Naive thymus-derived CD4-positive, alpha-beta T cell (primary cell): ENCODE data around the gene CDH23. TPM values are rescaled to one million over a fixed set of nuclear protein-coding genes. Genes with fewer than 3 reads are reported as not detected.

Experiments used
- ATAC-seq: fragments of 150-1000 bp; cut with Tn5 transposase; 2 replicates; pipeline ENCODE4 v1.10.0; 2021; ENCODE audit warnings: mild to moderate bottlenecking, moderate library complexity
- CTCF ChIA-PET: fragments of 350-600 bp; sonication (Branson Sonifier 250); formaldehyde crosslinking; loops from one replicate; lab custom pipeline; 2021; ENCODE audit warnings: antibody characterized with exemption; lab: Charles Lee
- POLR2A ChIA-PET: fragments of 350-600 bp; sonication (Branson Sonifier 250); formaldehyde crosslinking; loops from one replicate; lab custom pipeline; 2021; ENCODE audit warnings: antibody characterized with exemption, inconsistent platforms; lab: Charles Lee
- DNase-seq, 9 donors: peaks; one replicate each; pipeline versions ENCODE4 v3.0.0 to v3.0.0-alpha.2; 2020 to 2022; ENCODE audit warnings: mixed read lengths in 1 of 9
- H3K27ac ChIP-seq: one replicate; pipeline ENCODE4 v1.7.0; 2013; ENCODE audit warnings: mild to moderate bottlenecking, low read depth, low read length, moderate library complexity
- H3K27me3 ChIP-seq, 2 donors: one replicate each; pipeline ENCODE4 v1.7.0; 2013; ENCODE audit warnings: low read length in 2 of 2, mild to moderate bottlenecking in 2 of 2, moderate library complexity in 2 of 2; ENCODE audit not compliant: control insufficient read depth in 2 of 2, insufficient read depth in 2 of 2
- H3K36me3 ChIP-seq, 3 experiments: 1 replicate in 2 of 3; 2 replicates in 1 of 3; pipeline ENCODE4 v1.7.0; 2013; ENCODE audit warnings: low read length in 3 of 3, mild to moderate bottlenecking in 3 of 3, moderate library complexity in 1 of 3; ENCODE audit not compliant: insufficient read depth in 3 of 3, control insufficient read depth in 2 of 3
- H3K4me1 ChIP-seq, 2 donors: one replicate each; pipeline ENCODE4 v1.7.0; 2013; ENCODE audit warnings: low read length in 2 of 2, mild to moderate bottlenecking in 2 of 2, moderate library complexity in 1 of 2; ENCODE audit not compliant: control insufficient read depth in 2 of 2, insufficient read depth in 2 of 2
- H3K4me3 ChIP-seq: 2 replicates; pipeline ENCODE4 v1.7.0; 2013; ENCODE audit warnings: mild to moderate bottlenecking, low read length
- H3K9me3 ChIP-seq, 3 experiments: 1 replicate in 2 of 3; 2 replicates in 1 of 3; pipeline ENCODE4 v1.7.0; 2013; ENCODE audit warnings: low read length in 3 of 3; ENCODE audit not compliant: control insufficient read depth in 2 of 3
- H3K27ac Mint-ChIP-seq, 9 donors: one replicate each; pipeline ENCODE4 v1.8.0; 2020 to 2022; ENCODE audit warnings: mixed read lengths in 9 of 9, mild to moderate bottlenecking in 8 of 9, moderate library complexity in 5 of 9, inconsistent platforms in 2 of 9
- H3K27me3 Mint-ChIP-seq, 5 donors: one replicate each; pipeline ENCODE4 v1.8.0; 2021 to 2022; ENCODE audit warnings: mixed read lengths in 5 of 5, mild to moderate bottlenecking in 1 of 5
- H3K36me3 Mint-ChIP-seq, 5 donors: one replicate each; pipeline ENCODE4 v1.8.0; 2020 to 2022; ENCODE audit warnings: mixed read lengths in 5 of 5, mild to moderate bottlenecking in 3 of 5, inconsistent platforms in 1 of 5
- H3K4me1 Mint-ChIP-seq, 7 donors: one replicate each; pipeline ENCODE4 v1.8.0; 2020 to 2022; ENCODE audit warnings: mixed read lengths in 7 of 7, mild to moderate bottlenecking in 3 of 7, inconsistent platforms in 1 of 7
- H3K4me3 Mint-ChIP-seq, 10 donors: one replicate each; pipeline ENCODE4 v1.8.0; 2020 to 2022; ENCODE audit warnings: mild to moderate bottlenecking in 10 of 10, mixed read lengths in 10 of 10, moderate library complexity in 6 of 10, inconsistent platforms in 2 of 10
- H3K9me3 Mint-ChIP-seq, 11 donors: one replicate each; pipeline ENCODE4 v1.8.0; 2020 to 2022; ENCODE audit warnings: mixed read lengths in 11 of 11, mild to moderate bottlenecking in 4 of 11, inconsistent platforms in 1 of 11, moderate library complexity in 1 of 11
- intact Hi-C, 2 donors: fragments of 100-400 bp; cut with micrococcal nuclease; formaldehyde crosslinking; loops; one replicate each; pipeline ENCODE4 v1.15.1; 2023
- polyA plus RNA-seq, 2 donors: library from polyadenylated mRNA; unstranded; fragments of 300-500 nt; fragmentation: Illumina TruSeq; gene quantifications; one replicate each; pipeline ENCODE4 v1.2.3, GENCODE V29; 2021
- total RNA-seq, 6 experiments: library from RNA in 5 of 6; stranded (reverse) in 5 of 6; gene quantifications; 1 replicate in 5 of 6; 2 replicates in 1 of 6; pipeline ENCODE4 v1.2.3 and lab custom pipeline; 2021 to 2026

Gene CDH23
- total and polyA plus RNA-seq, 7 experiments from 2014 or later, result 1.1 to 18.3 (median 7.9) TPM

DNA sequence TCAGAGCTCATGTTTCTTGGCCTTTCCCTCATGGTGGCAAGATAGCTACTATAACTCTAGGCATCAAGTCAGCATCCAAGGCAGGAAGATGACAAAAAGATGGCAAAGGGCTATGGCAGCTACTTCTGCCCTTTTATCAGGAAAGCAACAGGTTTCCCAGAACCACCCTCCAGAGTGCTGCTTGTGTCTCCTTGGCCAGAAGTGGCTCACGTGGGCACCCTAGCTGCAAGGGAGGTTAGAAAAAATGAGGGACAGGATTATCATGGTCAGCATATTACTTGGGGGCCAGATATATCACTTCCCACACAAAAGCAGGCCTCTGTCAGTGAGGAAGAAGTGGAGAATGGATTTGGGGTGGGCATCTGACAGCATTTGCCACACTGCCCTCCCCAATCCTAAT lies 347.1 kb downstream of the CDH23 start:
- DNase-seq (no peak), ATAC-seq (no peak)
- Histone ChIP-seq H3K27me3 (no peaks in the 10 kb centered on the region), H3K36me3 (no peaks in the 10 kb centered on the region), H3K4me3 (no peak overlapping the region), H3K27ac (peak overlapping the region; percentile 74), H3K9me3 (no peaks in the 10 kb centered on the region), H3K4me1 (peaks cover 93 to 99% of the 10 kb centered on the region in 2 donors)
- peaks cover 80 to 100% (median 97%) of the 10 kb centered on the region in 7 donors for H3K4me1 Mint-ChIP-seq
- peaks cover 0 to 39% (median 0%) of the 10 kb centered on the region in 5 donors for H3K36me3 Mint-ChIP-seq
- peak overlapping the region; percentile 81 to 99 (median 98) for H3K27ac Mint-ChIP-seq
- no peaks in the 10 kb centered on the region for H3K27me3 Mint-ChIP-seq
- POLR2A ChIA-PET, result interaction anchor here (1.2 to 26.0 kb wide), 5 partner anchors 8 to 50 kb away, joined by 3 to 863 read pairs (median 18); partner anchors contain the start of genes C10orf105 and VSIR
- CTCF ChIA-PET, result interaction anchor here (0.6 to 3.5 kb wide), 6 partner anchors 9 to 35 kb away, joined by 3 to 13 read pairs (median 3); partner anchors contain the start of gene VSIR
- H3K4me3 Mint-ChIP-seq, result peak overlapping the region in 8 of 10 donors; percentile 59 to 90 (median 78)
- H3K9me3 Mint-ChIP-seq, result peaks cover 0 to 2% (median 0%) of the 10 kb centered on the region in 11 donors
- intact Hi-C loops, result loop anchor here in 1 of 2 donors (10.0 kb wide), 1 partner anchor 551 kb away; no protein-coding TSS in a partner anchor

GRCh38 chr10:71744897-71745663 lies 348.4 kb downstream of the CDH23 start:
- Histone ChIP-seq H3K9me3 (no peaks in the 10 kb centered on the region), H3K36me3 (peaks cover 0 to 4% (median 2%) of the 10 kb centered on the region in 3 experiments), H3K27ac (peak overlapping the region; percentile 74), H3K4me1 (peaks cover 99 to 100% of the 10 kb centered on the region in 2 donors), H3K27me3 (no peaks in the 10 kb centered on the region), H3K4me3 (no peak overlapping the region)
- H3K4me3 Mint-ChIP-seq, result peak overlapping the region in 7 of 10 donors; percentile 48 to 86 (median 75)
- H3K4me1 Mint-ChIP-seq, result peaks cover 78 to 100% (median 96%) of the 10 kb centered on the region in 7 donors
- H3K27ac Mint-ChIP-seq, result peak overlapping the region; percentile 95 to 99 (median 98)
- CTCF ChIA-PET, result interaction anchor here (1.0 to 3.4 kb wide), 5 partner anchors 8 to 48 kb away, joined by 3 to 16 read pairs (median 5); no protein-coding TSS in a partner anchor
- ATAC-seq (no peak), DNase-seq (no peak)
- POLR2A ChIA-PET, result interaction anchor here (4.9 to 26.0 kb wide), 3 partner anchors 9 to 23 kb away, joined by 78 to 863 read pairs (median 521); partner anchors contain the start of genes C10orf105 and VSIR
- intact Hi-C loops, result loop anchor here (5.0 to 10.0 kb wide), 2 partner anchors 33 to 550 kb away; no protein-coding TSS in a partner anchor
- peaks cover 0 to 44% (median 3%) of the 10 kb centered on the region in 5 donors for H3K36me3 Mint-ChIP-seq
- peaks cover 0 to 2% (median 0%) of the 10 kb centered on the region in 11 donors for H3K9me3 Mint-ChIP-seq
- no peaks in the 10 kb centered on the region for H3K27me3 Mint-ChIP-seq

DNA sequence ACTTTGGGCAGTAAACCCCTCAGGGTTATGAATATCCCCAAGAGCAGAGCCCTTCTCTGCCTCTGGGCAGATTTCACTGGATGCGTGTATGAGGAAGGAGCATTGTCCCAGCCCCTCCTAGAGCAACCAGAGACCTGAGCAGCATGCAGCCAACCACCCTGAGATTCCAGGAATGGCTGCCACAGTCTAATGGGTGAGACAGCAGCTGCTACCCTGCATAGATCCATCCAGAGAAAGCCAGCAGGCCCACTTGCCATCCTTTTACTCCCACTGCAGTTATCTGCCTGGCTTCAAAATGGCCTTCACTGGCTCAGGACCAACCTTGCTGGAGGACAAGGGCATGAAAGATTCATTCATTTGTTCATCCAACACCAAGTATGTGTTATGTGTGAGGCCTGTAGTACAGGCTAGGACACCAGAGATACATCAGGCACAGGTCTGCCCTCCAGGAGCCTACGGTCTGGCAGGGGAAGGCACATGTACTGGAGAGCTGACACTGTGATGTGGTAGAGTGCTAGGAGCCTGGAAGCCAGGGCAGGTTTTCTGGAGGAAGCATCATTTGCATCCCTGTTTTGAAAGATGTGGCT lies 349.0 kb downstream of the CDH23 start:
- ATAC-seq (no peak), DNase-seq (no peak)
- intact Hi-C loops, result loop anchor here (5.0 to 10.0 kb wide), 2 partner anchors 33 to 549 kb away; no protein-coding TSS in a partner anchor
- peaks cover 99 to 100% of the 10 kb centered on the region in 2 donors for H3K4me1 ChIP-seq
- POLR2A ChIA-PET, result interaction anchor here (1.4 to 26.0 kb wide), 4 partner anchors 10 to 51 kb away, joined by 4 to 863 read pairs (median 300); partner anchors contain the start of genes C10orf105 and VSIR
- H3K36me3 ChIP-seq, result peaks cover 0 to 10% (median 6%) of the 10 kb centered on the region in 3 experiments
- H3K4me1 Mint-ChIP-seq, result peaks cover 78 to 100% (median 96%) of the 10 kb centered on the region in 7 donors
- peaks cover 0 to 2% (median 0%) of the 10 kb centered on the region in 11 donors for H3K9me3 Mint-ChIP-seq
- no peak overlapping the region for H3K4me3 ChIP-seq
- H3K9me3 ChIP-seq, result no peaks in the 10 kb centered on the region
- no peaks in the 10 kb centered on the region for H3K27me3 ChIP-seq
- H3K27ac ChIP-seq, result peak overlapping the region; percentile 74
- peak overlapping the region; percentile 95 to 99 (median 98) for H3K27ac Mint-ChIP-seq
- CTCF ChIA-PET, result interaction anchor here (0.6 to 4.4 kb wide), 10 partner anchors 9 to 66 kb away, joined by 3 to 30 read pairs (median 4); no protein-coding TSS in a partner anchor
- H3K27me3 Mint-ChIP-seq, result no peaks in the 10 kb centered on the region
- peak overlapping the region in 9 of 10 donors; percentile 37 to 86 (median 75) for H3K4me3 Mint-ChIP-seq
- peaks cover 0 to 51% (median 10%) of the 10 kb centered on the region in 5 donors for H3K36me3 Mint-ChIP-seq

GRCh38 chr10:71746344-71747037 lies 349.8 kb downstream of the CDH23 start:
- Mint-ChIP-seq H3K4me1 (peaks cover 76 to 98% (median 93%) of the 10 kb centered on the region in 7 donors), H3K36me3 (peaks cover 0 to 53% (median 12%) of the 10 kb centered on the region in 5 donors), H3K4me3 (peak overlapping the region; percentile 53 to 90 (median 76)), H3K27ac (peak overlapping the region; percentile 95 to 99 (median 98)), H3K27me3 (no peaks in the 10 kb centered on the region), H3K9me3 (peaks cover 0 to 2% (median 0%) of the 10 kb centered on the region in 11 donors)
- Histone ChIP-seq H3K27ac (peak overlapping the region; percentile 74), H3K36me3 (peaks cover 0 to 15% (median 6%) of the 10 kb centered on the region in 3 experiments), H3K27me3 (no peaks in the 10 kb centered on the region), H3K9me3 (no peaks in the 10 kb centered on the region), H3K4me1 (peaks cover 93 to 99% of the 10 kb centered on the region in 2 donors), H3K4me3 (peak overlapping the region; percentile 40)
- ChIA-PET POLR2A (interaction anchor here (1.4 to 26.0 kb wide), 6 partner anchors 10 to 104 kb away, joined by 4 to 863 read pairs (median 51); partner anchors contain the start of genes C10orf105, PSAP and VSIR), CTCF (interaction anchor here (0.6 to 4.4 kb wide), 15 partner anchors 10 to 65 kb away, joined by 3 to 34 read pairs (median 4); partner anchors contain the start of gene VSIR)
- ATAC-seq (no peak), DNase-seq (no peak)
- intact Hi-C loops, result loop anchor here (5.0 to 10.0 kb wide), 2 partner anchors 34 to 548 kb away; no protein-coding TSS in a partner anchor

- ATAC-seq (no peak), DNase-seq (no peak)
- Mint-ChIP-seq H3K4me3 (peak overlapping the region; percentile 53 to 90 (median 76)), H3K9me3 (peaks cover 0 to 2% (median 0%) of the 10 kb centered on the region in 11 donors), H3K27ac (peak overlapping the region; percentile 95 to 99 (median 98)), H3K4me1 (peaks cover 77 to 98% (median 93%) of the 10 kb centered on the region in 7 donors), H3K27me3 (no peaks in the 10 kb centered on the region), H3K36me3 (peaks cover 0 to 55% (median 15%) of the 10 kb centered on the region in 5 donors)
- Histone ChIP-seq H3K36me3 (peaks cover 0 to 20% (median 6%) of the 10 kb centered on the region in 3 experiments), H3K4me1 (peaks cover 93 to 99% of the 10 kb centered on the region in 2 donors), H3K9me3 (no peaks in the 10 kb centered on the region), H3K27ac (peak overlapping the region; percentile 74), H3K27me3 (no peaks in the 10 kb centered on the region), H3K4me3 (peak overlapping the region; percentile 40)
- ChIA-PET POLR2A (interaction anchor here (0.6 to 26.0 kb wide), 8 partner anchors 7 to 922 kb away, joined by 4 to 863 read pairs (median 18); partner anchors contain the start of genes C10orf105, PSAP and VSIR), CTCF (interaction anchor here (0.8 to 4.4 kb wide), 11 partner anchors 10 to 65 kb away, joined by 3 to 34 read pairs (median 4); partner anchors contain the start of gene VSIR)
- intact Hi-C loops, result loop anchor here (5.0 to 10.0 kb wide), 2 partner anchors 35 to 548 kb away; no protein-coding TSS in a partner anchor
Measured at GRCh38 chr10:71747039-71747531, 350.4 kb downstream of the CDH23 start.
